Duodenal mucosa (tissue), 2 donors: ENCODE data around the gene ARHGAP32.

Experiments used
- H3K27ac ChIP-seq: one replicate; pipeline ENCODE4 v1.7.0; 2013; ENCODE audit warnings: low read depth, low read length
- H3K27me3 ChIP-seq, 2 donors: one replicate each; pipeline ENCODE4 v1.7.0; 2013; ENCODE audit warnings: low read length in 2 of 2, control low read depth in 1 of 2; ENCODE audit not compliant: insufficient read depth in 2 of 2, control insufficient read depth in 1 of 2
- H3K36me3 ChIP-seq, 2 donors: one replicate each; pipeline ENCODE4 v1.7.0; 2013; ENCODE audit warnings: low read length in 2 of 2, control low read depth in 1 of 2; ENCODE audit not compliant: insufficient read depth in 2 of 2, control insufficient read depth in 1 of 2
- H3K4me1 ChIP-seq, 2 donors: one replicate each; pipeline ENCODE4 v1.7.0; 2013; ENCODE audit warnings: low read length in 2 of 2, control low read depth in 1 of 2; ENCODE audit not compliant: insufficient read depth in 2 of 2, control insufficient read depth in 1 of 2
- H3K4me3 ChIP-seq, 2 donors: one replicate each; pipeline ENCODE4 v1.7.0; 2013; ENCODE audit warnings: low read length in 2 of 2, low read depth in 1 of 2
- H3K9ac ChIP-seq, 2 donors: one replicate each; pipeline ENCODE4 v1.7.0; 2013; ENCODE audit warnings: low read length in 2 of 2, low read depth in 1 of 2
- H3K9me3 ChIP-seq, 2 donors: one replicate each; pipeline ENCODE4 v1.7.0; 2013; ENCODE audit warnings: low read length in 2 of 2, control low read depth in 1 of 2; ENCODE audit not compliant: control insufficient read depth in 1 of 2

Gene ARHGAP32

GRCh38 chr11:129086976-129087375 lies 105.1 kb downstream of the ARHGAP32 start:
- H3K4me1 ChIP-seq, result no peaks in the 10 kb centered on the region
- H3K27me3 ChIP-seq, result no peaks in the 10 kb centered on the region
- no peak overlapping the region for H3K4me3 ChIP-seq
- H3K9ac ChIP-seq, result no peak overlapping the region
- H3K27ac ChIP-seq, result no peak overlapping the region
- H3K9me3 ChIP-seq, result peaks cover 3 to 16% of the 10 kb centered on the region in 2 donors
- no peaks in the 10 kb centered on the region for H3K36me3 ChIP-seq

- H3K27ac ChIP-seq, result no peak overlapping the region
- no peaks in the 10 kb centered on the region for H3K4me1 ChIP-seq
- no peaks in the 10 kb centered on the region for H3K27me3 ChIP-seq
- H3K9me3 ChIP-seq, result no peaks in the 10 kb centered on the region
- H3K9ac ChIP-seq, result no peak overlapping the region
- H3K36me3 ChIP-seq, result no peaks in the 10 kb centered on the region
- no peak overlapping the region for H3K4me3 ChIP-seq
Observed at GRCh38 chr11:129077191-129077590, 114.9 kb downstream of the ARHGAP32 start.

GRCh38 chr11:129075757-129076156 lies 116.4 kb downstream of the ARHGAP32 start:
- Histone ChIP-seq H3K9ac (no peak overlapping the region), H3K9me3 (no peaks in the 10 kb centered on the region), H3K36me3 (no peaks in the 10 kb centered on the region), H3K4me3 (no peak overlapping the region), H3K4me1 (no peaks in the 10 kb centered on the region), H3K27me3 (no peaks in the 10 kb centered on the region), H3K27ac (no peak overlapping the region)

GRCh38 chr11:129067454-129067853 lies 124.7 kb downstream of the ARHGAP32 start:
- H3K4me3 ChIP-seq, result no peak overlapping the region
- H3K9ac ChIP-seq, result no peak overlapping the region
- no peak overlapping the region for H3K27ac ChIP-seq
- no peaks in the 10 kb centered on the region for H3K4me1 ChIP-seq
- H3K9me3 ChIP-seq, result no peaks in the 10 kb centered on the region
- peaks cover 0 to 6% of the 10 kb centered on the region in 2 donors for H3K36me3 ChIP-seq
- H3K27me3 ChIP-seq, result no peaks in the 10 kb centered on the region

GRCh38 chr11:129066229-129066628 lies 125.9 kb downstream of the ARHGAP32 start:
- Histone ChIP-seq H3K36me3 (peaks cover 0 to 9% of the 10 kb centered on the region in 2 donors), H3K9ac (no peak overlapping the region), H3K4me3 (no peak overlapping the region), H3K27me3 (no peaks in the 10 kb centered on the region), H3K4me1 (no peaks in the 10 kb centered on the region), H3K27ac (no peak overlapping the region), H3K9me3 (no peaks in the 10 kb centered on the region)

GRCh38 chr11:129063118-129063517 lies 129.0 kb downstream of the ARHGAP32 start:
- no peak overlapping the region for H3K4me3 ChIP-seq
- H3K9ac ChIP-seq, result no peak overlapping the region
- no peaks in the 10 kb centered on the region for H3K27me3 ChIP-seq
- no peaks in the 10 kb centered on the region for H3K9me3 ChIP-seq
- H3K4me1 ChIP-seq, result no peaks in the 10 kb centered on the region
- H3K36me3 ChIP-seq, result peaks cover 0 to 9% of the 10 kb centered on the region in 2 donors
- no peak overlapping the region for H3K27ac ChIP-seq

- Histone ChIP-seq H3K4me1 (no peaks in the 10 kb centered on the region), H3K27me3 (no peaks in the 10 kb centered on the region), H3K4me3 (no peak overlapping the region), H3K9ac (no peak overlapping the region), H3K27ac (no peak overlapping the region), H3K9me3 (no peaks in the 10 kb centered on the region), H3K36me3 (peaks cover 0 to 14% of the 10 kb centered on the region in 2 donors)
Observed at GRCh38 chr11:129061492-129062230, 130.5 kb downstream of the ARHGAP32 start.

- Histone ChIP-seq H3K9me3 (no peaks in the 10 kb centered on the region), H3K9ac (no peak overlapping the region), H3K4me1 (no peaks in the 10 kb centered on the region), H3K27me3 (no peaks in the 10 kb centered on the region), H3K4me3 (no peak overlapping the region), H3K36me3 (peaks cover 0 to 10% of the 10 kb centered on the region in 2 donors), H3K27ac (no peak overlapping the region)
Observed at GRCh38 chr11:129056916-129057315, 135.2 kb downstream of the ARHGAP32 start.

- Histone ChIP-seq H3K4me1 (no peaks in the 10 kb centered on the region), H3K4me3 (no peak overlapping the region), H3K9me3 (no peaks in the 10 kb centered on the region), H3K27me3 (no peaks in the 10 kb centered on the region), H3K36me3 (peaks cover 0 to 6% of the 10 kb centered on the region in 2 donors), H3K27ac (no peak overlapping the region), H3K9ac (no peak overlapping the region)
Observed at GRCh38 chr11:129055196-129055595, 136.9 kb downstream of the ARHGAP32 start.

GRCh38 chr11:129048911-129049310 lies 143.2 kb downstream of the ARHGAP32 start:
- no peak overlapping the region for H3K27ac ChIP-seq
- no peaks in the 10 kb centered on the region for H3K27me3 ChIP-seq
- H3K36me3 ChIP-seq, result no peaks in the 10 kb centered on the region
- H3K4me3 ChIP-seq, result no peak overlapping the region
- H3K4me1 ChIP-seq, result no peaks in the 10 kb centered on the region
- H3K9ac ChIP-seq, result no peak overlapping the region
- H3K9me3 ChIP-seq, result no peaks in the 10 kb centered on the region
